ENCODE data around the gene RMND1. TPM values are rescaled to one million over a fixed set of nuclear protein-coding genes. Genes with fewer than 3 reads are reported as not detected.

Gene RMND1
- total RNA-seq, 1 donor: 30.7 TPM

- no peak for TF ChIP-seq CTCF (IDR thresholded peaks at IDR 0.05; ENCODE audit: insufficient read depth, low read depth, low read length)
- no peak for DNase-seq (ENCODE audit: low read depth)
- no peak overlapping the region for H3K4me3 ChIP-seq (ENCODE audit: low read depth, low read length)
Observed at GRCh38 chr6:151375833-151376232, 76.1 kb downstream of the RMND1 start.

DNA sequence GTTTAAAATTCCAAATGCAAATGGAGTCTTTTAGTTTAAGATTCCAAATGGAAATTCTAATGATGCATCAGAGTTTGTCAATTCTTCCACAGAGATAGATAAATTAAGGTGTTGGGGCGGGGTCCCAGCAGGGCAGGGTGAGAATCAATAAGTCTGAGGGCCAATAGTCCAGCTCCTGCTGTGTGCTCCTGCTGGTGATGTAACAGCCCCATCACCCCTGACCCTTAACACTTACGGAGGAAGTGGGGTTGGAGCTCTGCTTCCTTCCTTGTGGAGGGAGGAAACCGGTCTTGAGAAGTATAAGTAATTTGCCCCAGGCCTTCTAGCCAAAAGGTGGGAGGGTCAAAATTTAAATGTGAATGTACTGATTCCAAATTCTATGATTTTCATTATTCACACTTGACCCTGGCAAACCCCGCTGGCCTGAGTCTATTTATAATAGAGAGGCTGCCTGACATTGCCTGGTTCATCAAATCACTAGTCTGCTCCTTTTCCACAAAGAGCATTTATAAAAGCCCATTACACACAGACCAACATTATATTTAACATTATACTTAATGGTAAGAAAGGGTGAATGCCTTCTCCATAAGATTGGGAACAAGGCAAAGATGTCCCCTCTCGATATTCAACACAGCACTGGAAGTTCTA, 77.8 kb downstream of the RMND1 start:
- TF ChIP-seq CTCF (IDR thresholded peaks at IDR 0.05; ENCODE audit: insufficient read depth, low read depth, low read length): no peak
- no peak overlapping the region for H3K4me3 ChIP-seq (ENCODE audit: low read depth, low read length)
- DNase-seq (ENCODE audit: low read depth): peak; percentile 48

DNA sequence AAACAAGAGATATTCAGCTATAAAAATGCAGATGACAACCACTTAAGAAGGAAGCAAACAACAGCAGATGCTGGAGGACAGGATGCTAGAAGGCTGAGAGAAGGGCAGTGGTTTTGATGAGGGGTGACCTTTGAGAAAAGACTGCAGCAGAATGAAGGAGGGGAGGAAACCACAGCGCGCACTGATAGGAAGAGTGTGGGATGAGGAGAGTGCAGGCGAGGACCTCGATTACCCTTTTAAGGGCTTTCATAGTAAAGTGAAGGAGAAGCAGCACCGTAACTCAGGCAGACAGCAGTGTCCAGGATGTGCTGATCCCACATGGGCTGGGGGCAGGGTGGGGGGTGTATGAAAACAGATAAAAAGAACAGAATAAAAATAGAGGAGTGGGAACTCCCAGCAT, 79.8 kb downstream of the RMND1 start:
- peak; percentile 20 for DNase-seq (ENCODE audit: low read depth)
- no peak overlapping the region for H3K4me3 ChIP-seq (ENCODE audit: low read depth, low read length)
- no peak for TF ChIP-seq CTCF (IDR thresholded peaks at IDR 0.05; ENCODE audit: insufficient read depth, low read depth, low read length)

DNA sequence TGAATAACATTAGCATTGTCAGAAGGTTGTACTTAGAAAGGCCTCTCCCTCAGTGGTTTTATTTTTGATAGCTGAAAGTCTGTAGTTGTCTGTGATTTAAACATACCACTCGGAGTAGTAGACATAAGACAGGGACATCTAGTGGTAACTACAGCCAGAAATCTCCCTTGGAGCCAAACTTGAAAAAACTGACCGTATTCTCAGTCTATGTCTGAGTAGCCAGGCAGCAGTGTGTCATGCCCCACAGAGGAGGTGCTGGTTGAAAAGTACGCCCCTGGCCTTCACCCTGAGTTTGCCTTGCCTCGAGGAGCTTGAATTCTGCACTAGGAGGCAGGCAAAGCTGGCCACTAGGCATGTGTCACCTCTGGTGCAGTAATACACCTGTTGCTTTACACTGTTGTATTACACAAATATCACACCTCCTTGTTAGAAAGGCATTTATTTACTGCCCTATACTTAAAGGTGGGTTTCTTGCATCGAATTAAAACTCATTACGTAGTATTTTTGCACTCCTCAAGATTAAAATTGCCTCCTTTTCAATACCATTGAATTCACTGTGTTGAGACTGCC, 81.3 kb downstream of the RMND1 start:
- DNase-seq (ENCODE audit: low read depth): peak; percentile 28
- H3K4me3 ChIP-seq (ENCODE audit: low read depth, low read length): no peak overlapping the region
- peak; percentile 40 for TF ChIP-seq CTCF (IDR thresholded peaks at IDR 0.05; ENCODE audit: insufficient read depth, low read depth, low read length)

GRCh38 chr6:151365233-151365632, 86.7 kb downstream of the RMND1 start:
- DNase-seq (ENCODE audit: low read depth): no peak
- no peak for TF ChIP-seq CTCF (IDR thresholded peaks at IDR 0.05; ENCODE audit: insufficient read depth, low read depth, low read length)

DNA sequence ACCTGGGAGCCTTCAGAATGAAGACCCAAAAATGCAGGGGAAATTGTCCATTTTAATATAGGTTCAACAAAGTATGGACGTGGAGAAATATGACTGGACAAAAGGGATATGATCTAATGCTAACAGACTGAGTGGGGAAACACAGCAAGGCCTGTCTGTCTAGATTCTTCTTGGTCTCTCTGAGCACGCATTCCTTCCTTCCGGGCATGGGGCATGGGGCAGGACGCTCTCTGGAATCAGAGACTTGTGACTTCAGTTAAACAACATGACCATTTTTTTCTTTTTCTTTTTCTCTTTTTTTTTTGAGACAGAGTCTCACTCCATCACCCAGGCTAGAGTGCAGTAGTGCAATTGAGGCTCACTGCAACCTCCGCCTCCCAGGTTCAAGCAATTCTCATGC, 92.4 kb downstream of the RMND1 start:
- DNase-seq (ENCODE audit: low read depth): no peak
- TF ChIP-seq CTCF (IDR thresholded peaks at IDR 0.05; ENCODE audit: insufficient read depth, low read depth, low read length): no peak
- H3K4me3 ChIP-seq (ENCODE audit: low read depth, low read length): no peak overlapping the region

More at GRCh38 chr6:151365233-151365632, 86.7 kb downstream of the RMND1 start:
- no peak overlapping the region for H3K4me3 ChIP-seq (ENCODE audit: low read depth, low read length)

GRCh38 chr6:151358475-151358874, 93.5 kb downstream of the RMND1 start:
- no peak overlapping the region for H3K4me3 ChIP-seq (ENCODE audit: low read depth, low read length)
- no peak for DNase-seq (ENCODE audit: low read depth)
- no peak for TF ChIP-seq CTCF (IDR thresholded peaks at IDR 0.05; ENCODE audit: insufficient read depth, low read depth, low read length)
